ENCODE results near the gene SLC9A4. TPM values are rescaled to one million over a fixed set of nuclear protein-coding genes. Genes with fewer than 3 reads are reported as not detected.

SLC9A4 gene
- total RNA-seq, 1 experiment from 2014 or later: 0.07 TPM

DNA sequence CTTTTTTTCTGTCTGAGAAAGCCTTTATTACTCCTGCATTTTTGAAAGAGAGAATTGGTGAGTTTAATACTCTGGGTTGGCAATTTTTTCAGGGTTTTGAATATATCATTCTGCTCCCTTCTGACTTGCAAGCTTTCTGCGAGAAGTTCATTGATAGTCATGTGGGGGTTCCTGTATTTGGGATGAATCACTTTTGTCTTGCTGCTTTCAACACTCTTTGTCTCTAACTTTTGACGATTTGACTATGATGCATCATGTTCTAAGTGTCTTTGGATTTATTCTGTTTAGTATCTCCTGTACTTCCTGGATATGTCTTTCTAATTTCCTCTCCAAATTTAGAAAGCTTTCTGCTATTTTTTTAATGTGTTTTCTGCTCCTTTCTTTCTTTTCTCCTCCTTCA is 105.3 kb downstream of the SLC9A4 start:
- ATAC-seq (no peak), DNase-seq (ENCODE audit: low read depth, low spot score) (no peak)
- H3K4me2 ChIP-seq (ENCODE audit: low read length): no peak overlapping the region
- BruUV-seq (replicated peaks): no TSS peak
- H3K9ac ChIP-seq (ENCODE audit: low read length): no peak overlapping the region
- RAD21 ChIA-PET (ENCODE audit: low non-redundant PET in 1 of 2, low total read pairs in 2 of 2, uncharacterized antibody in 2 of 2, unreplicated experiment in 2 of 2): no interaction called here
- H2AFZ ChIP-seq (ENCODE audit: low read depth, low read length, poor library complexity, severe bottlenecking): no peak overlapping the region
- no peak overlapping the region for H3K4me3 ChIP-seq (replicated peaks in 1 of 2; ENCODE audit: low read depth in 1 of 2, low read length in 2 of 2)
- H3K4me1 ChIP-seq (ENCODE audit: control insufficient read depth in 1 of 2, insufficient read depth in 2 of 2, low read length in 2 of 2): no peaks in the 10 kb centered on the region
- no peaks in the 10 kb centered on the region for H3K9me3 ChIP-seq (ENCODE audit: control insufficient read depth in 1 of 2, insufficient read depth in 1 of 2, low read depth in 1 of 2, low read length in 2 of 2)
- intact Hi-C loops (cut with micrococcal nuclease): no loop called here
- no peaks in the 10 kb centered on the region for H3K79me2 ChIP-seq (ENCODE audit: insufficient read depth, low read length)
- CTCF ChIA-PET: no interaction called here
- POLR2A ChIA-PET: no interaction called here
- H3K36me3 ChIP-seq (ENCODE audit: control insufficient read depth in 1 of 2, insufficient read depth in 2 of 2, low read length in 2 of 2): no peaks in the 10 kb centered on the region
- H3K9me2 ChIP-seq (ENCODE audit: insufficient read depth): no peaks in the 10 kb centered on the region
- no peaks in the 10 kb centered on the region for H3K27me3 ChIP-seq (ENCODE audit: insufficient read depth, low read length)
- no peak for TF ChIP-seq EGR1 (IDR thresholded peaks at IDR 0.05; ENCODE audit: low read depth)
- no peak for TF ChIP-seq SRF (IDR thresholded peaks at IDR 0.05; ENCODE audit: low read depth)
- TF ChIP-seq YY1 (IDR thresholded peaks at IDR 0.05; ENCODE audit: extremely low read depth, insufficient replicate concordance, low read depth, low read length): no peak
- TF ChIP-seq POLR2AphosphoS5 (IDR thresholded peaks at IDR 0.05; ENCODE audit: low read depth, low read length): no peak
- no peak for TF ChIP-seq FOSL1 (IDR thresholded peaks at IDR 0.05; ENCODE audit: low read depth)
- TF ChIP-seq ELF1 (IDR thresholded peaks at IDR 0.05; ENCODE audit: borderline replicate concordance, low read depth): no peak
- TF ChIP-seq, protein P1, sequence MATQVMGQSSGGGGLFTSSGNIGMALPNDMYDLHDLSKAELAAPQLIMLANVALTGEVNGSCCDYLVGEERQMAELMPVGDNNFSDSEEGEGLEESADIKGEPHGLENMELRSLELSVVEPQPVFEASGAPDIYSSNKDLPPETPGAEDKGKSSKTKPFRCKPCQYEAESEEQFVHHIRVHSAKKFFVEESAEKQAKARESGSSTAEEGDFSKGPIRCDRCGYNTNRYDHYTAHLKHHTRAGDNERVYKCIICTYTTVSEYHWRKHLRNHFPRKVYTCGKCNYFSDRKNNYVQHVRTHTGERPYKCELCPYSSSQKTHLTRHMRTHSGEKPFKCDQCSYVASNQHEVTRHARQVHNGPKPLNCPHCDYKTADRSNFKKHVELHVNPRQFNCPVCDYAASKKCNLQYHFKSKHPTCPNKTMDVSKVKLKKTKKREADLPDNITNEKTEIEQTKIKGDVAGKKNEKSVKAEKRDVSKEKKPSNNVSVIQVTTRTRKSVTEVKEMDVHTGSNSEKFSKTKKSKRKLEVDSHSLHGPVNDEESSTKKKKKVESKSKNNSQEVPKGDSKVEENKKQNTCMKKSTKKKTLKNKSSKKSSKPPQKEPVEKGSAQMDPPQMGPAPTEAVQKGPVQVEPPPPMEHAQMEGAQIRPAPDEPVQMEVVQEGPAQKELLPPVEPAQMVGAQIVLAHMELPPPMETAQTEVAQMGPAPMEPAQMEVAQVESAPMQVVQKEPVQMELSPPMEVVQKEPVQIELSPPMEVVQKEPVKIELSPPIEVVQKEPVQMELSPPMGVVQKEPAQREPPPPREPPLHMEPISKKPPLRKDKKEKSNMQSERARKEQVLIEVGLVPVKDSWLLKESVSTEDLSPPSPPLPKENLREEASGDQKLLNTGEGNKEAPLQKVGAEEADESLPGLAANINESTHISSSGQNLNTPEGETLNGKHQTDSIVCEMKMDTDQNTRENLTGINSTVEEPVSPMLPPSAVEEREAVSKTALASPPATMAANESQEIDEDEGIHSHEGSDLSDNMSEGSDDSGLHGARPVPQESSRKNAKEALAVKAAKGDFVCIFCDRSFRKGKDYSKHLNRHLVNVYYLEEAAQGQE (IDR thresholded peaks at IDR 0.05; ENCODE audit: low read depth): no peak
- no peak for TF ChIP-seq ZFX (IDR thresholded peaks at IDR 0.05)
- no peak for TF ChIP-seq POLR2A (IDR thresholded peaks at IDR 0.05; ENCODE audit: borderline replicate concordance, extremely low read depth, insufficient read depth, insufficient read length)
- TF ChIP-seq JUND (IDR thresholded peaks at IDR 0.05): no peak
- TF ChIP-seq, protein P2, sequence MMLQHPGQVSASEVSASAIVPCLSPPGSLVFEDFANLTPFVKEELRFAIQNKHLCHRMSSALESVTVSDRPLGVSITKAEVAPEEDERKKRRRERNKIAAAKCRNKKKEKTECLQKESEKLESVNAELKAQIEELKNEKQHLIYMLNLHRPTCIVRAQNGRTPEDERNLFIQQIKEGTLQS (IDR thresholded peaks at IDR 0.05): no peak
- no peak overlapping the region for H3K27ac ChIP-seq (ENCODE audit: low read depth, low read length)
- no peaks in the 10 kb centered on the region for H4K20me1 ChIP-seq (ENCODE audit: insufficient read depth)
